ENCODE measurements around the gene MSI2. TPM values are rescaled to one million over a fixed set of nuclear protein-coding genes. Genes with fewer than 3 reads are reported as not detected.

Gene MSI2
- total and polyA plus RNA-seq, 2 donors (not counting 1 experiment from before 2014, with no cell fraction given) = 16.1 to 196 TPM

GRCh38 chr17:57570724-57571344 lies 314.5 kb downstream of the MSI2 start:
- Histone ChIP-seq H3K36me3 (replicated peaks in 1 of 2; ENCODE audit: control extremely low read depth in 1 of 2, control insufficient read depth in 1 of 2, extremely low read depth in 1 of 2, insufficient read depth in 2 of 2, low read length in 1 of 2) (peaks cover 0 to 5% of the 10 kb centered on the region in 2 experiments), H4K20me1 (ENCODE audit: control insufficient read depth, insufficient read depth, low read length, poor library complexity, severe bottlenecking) (no peaks in the 10 kb centered on the region), H3K9me3 (ENCODE audit: control extremely low read depth in 1 of 3, control insufficient read depth in 2 of 3, insufficient read depth in 1 of 3, low read length in 2 of 3) (no peaks in the 10 kb centered on the region), H3K4me2 (replicated peaks; ENCODE audit: low read depth, low read length, poor library complexity, severe bottlenecking) (no peak overlapping the region), H3K27ac (ENCODE audit: low read length in 2 of 2) (no peak overlapping the region), H3K4me1 (ENCODE audit: control insufficient read depth in 2 of 2, insufficient read depth in 2 of 2, low read length in 2 of 2) (no peaks in the 10 kb centered on the region), H3K9ac (ENCODE audit: low read length) (no peak overlapping the region), H2AFZ (ENCODE audit: insufficient read depth, low read depth, low read length, poor library complexity, severe bottlenecking) (no peak overlapping the region), H3K79me2 (ENCODE audit: control insufficient read depth, insufficient read depth, low read length) (peaks cover 13% of the 10 kb centered on the region), H3K27me3 (replicated peaks in 1 of 4; ENCODE audit: control extremely low read depth in 1 of 4, control insufficient read depth in 3 of 4, insufficient read depth in 4 of 4, low read length in 3 of 4) (no peaks in the 10 kb centered on the region), H3K4me3 (ENCODE audit: control extremely low read depth in 1 of 5, extremely low read depth in 1 of 5, insufficient read depth in 1 of 5, low read depth in 2 of 5, low read length in 4 of 5) (no peak overlapping the region)
- no peaks in the 10 kb centered on the region for H3K27me3 Mint-ChIP-seq
- H3K9me3 Mint-ChIP-seq (ENCODE audit: insufficient read depth) = no peaks in the 10 kb centered on the region
- intact Hi-C loops (cut with micrococcal nuclease) = no loop called here
- TF ChIP-seq CTCF (IDR thresholded peaks at IDR 0.05) (no peak), EZH2 (IDR thresholded peaks at IDR 0.05; ENCODE audit: borderline replicate concordance, insufficient read depth, low read depth, low read length, poor library complexity, severe bottlenecking) (no peak)
- H3K27ac Mint-ChIP-seq = peak overlapping the region; percentile 18
- H3K4me3 Mint-ChIP-seq = no peak overlapping the region
- CTCF ChIA-PET = interaction anchor here (1.2 kb wide), 1 partner anchor 101 kb away, joined by 4 read pairs; no protein-coding TSS in a partner anchor
- no peak for DNase-seq
- H3K4me1 Mint-ChIP-seq = peaks cover 3% of the 10 kb centered on the region
- POLR2A ChIA-PET = no interaction called here
- ATAC-seq (ENCODE audit: low read depth) = no peak
- WGBS (ENCODE audit: insufficient coverage) = 87% methylated on average over 9 of the region's 10 CpGs

- no peak overlapping the region for H3K27ac Mint-ChIP-seq
- ATAC-seq (ENCODE audit: low read depth) (no peak), DNase-seq (no peak)
- peaks cover 6% of the 10 kb centered on the region for H3K4me1 Mint-ChIP-seq
- no peak for TF ChIP-seq EZH2 (IDR thresholded peaks at IDR 0.05; ENCODE audit: borderline replicate concordance, insufficient read depth, low read depth, low read length, poor library complexity, severe bottlenecking)
- TF ChIP-seq CTCF (IDR thresholded peaks at IDR 0.05) = no peak
- H2AFZ ChIP-seq (ENCODE audit: insufficient read depth, low read depth, low read length, poor library complexity, severe bottlenecking) = no peak overlapping the region
- 99% methylated on average over 6 of the region's 6 CpGs for WGBS (ENCODE audit: insufficient coverage)
- H3K4me2 ChIP-seq (replicated peaks; ENCODE audit: low read depth, low read length, poor library complexity, severe bottlenecking) = no peak overlapping the region
- no peak overlapping the region for H3K4me3 ChIP-seq (ENCODE audit: control extremely low read depth in 1 of 5, extremely low read depth in 1 of 5, insufficient read depth in 1 of 5, low read depth in 2 of 5, low read length in 4 of 5)
- H3K27me3 ChIP-seq (replicated peaks in 1 of 4; ENCODE audit: control extremely low read depth in 1 of 4, control insufficient read depth in 3 of 4, insufficient read depth in 4 of 4, low read length in 3 of 4) = no peaks in the 10 kb centered on the region
- H3K4me1 ChIP-seq (ENCODE audit: control insufficient read depth in 2 of 2, insufficient read depth in 2 of 2, low read length in 2 of 2) = no peaks in the 10 kb centered on the region
- H3K27me3 Mint-ChIP-seq = no peaks in the 10 kb centered on the region
- H3K9ac ChIP-seq (ENCODE audit: low read length) = no peak overlapping the region
- H3K9me3 ChIP-seq (ENCODE audit: control extremely low read depth in 1 of 3, control insufficient read depth in 2 of 3, insufficient read depth in 1 of 3, low read length in 2 of 3) = no peaks in the 10 kb centered on the region
- no peaks in the 10 kb centered on the region for H4K20me1 ChIP-seq (ENCODE audit: control insufficient read depth, insufficient read depth, low read length, poor library complexity, severe bottlenecking)
- ChIA-PET POLR2A (no interaction called here), CTCF (interaction anchor here (0.8 to 1.6 kb wide), 2 partner anchors 26 to 100 kb away, joined by 3 to 4 read pairs; no protein-coding TSS in a partner anchor)
- intact Hi-C loops (cut with micrococcal nuclease) = no loop called here
- H3K9me3 Mint-ChIP-seq (ENCODE audit: insufficient read depth) = no peaks in the 10 kb centered on the region
- H3K4me3 Mint-ChIP-seq = no peak overlapping the region
- H3K79me2 ChIP-seq (ENCODE audit: control insufficient read depth, insufficient read depth, low read length) = peaks cover 8% of the 10 kb centered on the region
- no peak overlapping the region for H3K27ac ChIP-seq (ENCODE audit: low read length in 2 of 2)
- peaks cover 0 to 2% of the 10 kb centered on the region in 2 experiments for H3K36me3 ChIP-seq (replicated peaks in 1 of 2; ENCODE audit: control extremely low read depth in 1 of 2, control insufficient read depth in 1 of 2, extremely low read depth in 1 of 2, insufficient read depth in 2 of 2, low read length in 1 of 2)
These were observed 315.7 kb downstream of the MSI2 start for GRCh38 chr17:57572062-57572461.

All from B cell (primary cell).